Smooth muscle cell (in vitro differentiated cells): ENCODE measurements around the gene SMAP1. TPM values are rescaled to one million over a fixed set of nuclear protein-coding genes. Genes with fewer than 3 reads are reported as not detected.

ENCODE experiments used
- DNase-seq: peaks from one replicate; lab custom pipeline; 2025; ENCODE audit not compliant: unreplicated experiment; lab: John Stamatoyannopoulos, UW
- H2AFZ ChIP-seq: fragments of 200-600 bp; sonication (generic); 2 replicates; pipeline ENCODE4 v1.6.0; 2016; ENCODE audit warnings: antibody characterized with exemption, low read depth, mild to moderate bottlenecking
- H3F3A ChIP-seq: fragments of 200-600 bp; sonication (generic); 2 replicates; pipeline ENCODE4 v1.6.0; 2017; ENCODE audit warnings: antibody characterized with exemption, low read depth
- H3K27ac ChIP-seq: fragments of 200-600 bp; sonication (generic); 2 replicates; pipeline ENCODE4 v1.5.1; 2016; ENCODE audit warnings: low read depth, mild to moderate bottlenecking
- H3K27me3 ChIP-seq: fragments of 200-600 bp; sonication (generic); 2 replicates; pipeline ENCODE4 v1.6.1; 2016; ENCODE audit warnings: low read depth, mild to moderate bottlenecking
- H3K36me3 ChIP-seq: fragments of 200-600 bp; sonication (generic); 2 replicates; pipeline ENCODE4 v1.5.1; 2016; ENCODE audit warnings: low read depth
- H3K4me1 ChIP-seq: fragments of 200-600 bp; sonication (generic); 2 replicates; pipeline ENCODE4 v1.5.1; 2016; ENCODE audit warnings: low read depth
- H3K4me2 ChIP-seq: fragments of 200-600 bp; sonication (generic); 2 replicates; pipeline ENCODE4 v1.6.0; 2016; ENCODE audit warnings: mild to moderate bottlenecking
- H3K4me3 ChIP-seq: fragments of 200-600 bp; sonication (generic); 2 replicates; pipeline ENCODE4 v1.5.1; 2016; ENCODE audit warnings: mild to moderate bottlenecking
- H3K79me2 ChIP-seq: fragments of 200-600 bp; sonication (generic); 2 replicates; pipeline ENCODE4 v1.6.0; 2016; ENCODE audit warnings: low read depth, mild to moderate bottlenecking
- H3K9ac ChIP-seq: fragments of 200-600 bp; sonication (generic); 2 replicates; pipeline ENCODE4 v1.6.0; 2016; ENCODE audit warnings: low read depth
- H3K9me3 ChIP-seq: fragments of 200-600 bp; sonication (generic); replicated peaks from 2 replicates; pipeline ENCODE4 v1.5.1; 2016; ENCODE audit warnings: low read depth
- H4K20me1 ChIP-seq: fragments of 200-600 bp; sonication (generic); 2 replicates; pipeline ENCODE4 v1.6.0; 2016; ENCODE audit warnings: low read depth
- CTCF ChIP-seq: fragments of 200-600 bp; sonication (generic); IDR thresholded peaks from 2 replicates; pipeline ENCODE4 v1.5.1; 2017; ENCODE audit warnings: borderline replicate concordance, mild to moderate bottlenecking, antibody characterized with exemption; ENCODE audit not compliant: insufficient read depth, poor library complexity, severe bottlenecking
- WGBS: methylation state at CpG from one replicate; pipeline ENCODE4 v1.1.7; 2016; ENCODE audit warnings: low lambda C conversion rate; 5-methylcytosine and 5-hydroxymethylcytosine counted together
- polyA plus RNA-seq: library from polyadenylated mRNA; unstranded; fragments of >200 nt; fragmentation: Nextera tagmentation; extraction: Ambion mirVana; gene quantifications from 2 replicates; pipeline ENCODE4 v1.2.1, GENCODE V29; 2016
- total RNA-seq: library from RNA; depleted of rRNA; stranded (reverse); fragments of >200 nt; gene quantifications from 2 replicates; pipeline ENCODE4 v1.2.3, GENCODE V29; 2014

Gene SMAP1
- total and polyA plus RNA-seq, 2 experiments from 2014 or later: 21.7 to 39.8 TPM

GRCh38 chr6:70821751-70822150 lies 154.1 kb downstream of the SMAP1 start:
- H4K20me1 ChIP-seq: peaks cover 3% of the 10 kb centered on the region
- 97% methylated on average over 2 of the region's 2 CpGs for WGBS

GRCh38 chr6:70823651-70824050 lies 156.0 kb downstream of the SMAP1 start:
- Histone ChIP-seq H3K4me1 (no peaks in the 10 kb centered on the region), H3K9ac (no peak overlapping the region), H3F3A (no peaks in the 10 kb centered on the region), H3K4me3 (no peak overlapping the region), H3K27ac (no peak overlapping the region), H3K79me2 (no peaks in the 10 kb centered on the region), H3K27me3 (no peaks in the 10 kb centered on the region), H3K36me3 (no peaks in the 10 kb centered on the region), H3K4me2 (no peak overlapping the region), H4K20me1 (peaks cover 6% of the 10 kb centered on the region), H2AFZ (no peak overlapping the region), H3K9me3 (no peaks in the 10 kb centered on the region)
- no peak for TF ChIP-seq CTCF
- DNase-seq: no peak
- WGBS: 100% methylated on average over 1 of the region's 1 CpG

More at GRCh38 chr6:70821751-70822150, 154.1 kb downstream of the SMAP1 start:
- H3F3A ChIP-seq: no peaks in the 10 kb centered on the region
- H3K79me2 ChIP-seq: no peaks in the 10 kb centered on the region
- H3K4me1 ChIP-seq: no peaks in the 10 kb centered on the region
- no peaks in the 10 kb centered on the region for H3K9me3 ChIP-seq
- no peak for DNase-seq
- H3K4me3 ChIP-seq: no peak overlapping the region
- no peak overlapping the region for H3K27ac ChIP-seq
- H3K36me3 ChIP-seq: no peaks in the 10 kb centered on the region
- H3K9ac ChIP-seq: no peak overlapping the region
- H3K27me3 ChIP-seq: no peaks in the 10 kb centered on the region
- TF ChIP-seq CTCF: no peak
- no peak overlapping the region for H2AFZ ChIP-seq
- H3K4me2 ChIP-seq: no peak overlapping the region

- Histone ChIP-seq H3K36me3 (no peaks in the 10 kb centered on the region), H2AFZ (no peak overlapping the region), H3K79me2 (peaks cover 3% of the 10 kb centered on the region), H3K9me3 (no peaks in the 10 kb centered on the region), H3K4me1 (no peaks in the 10 kb centered on the region), H3K27me3 (no peaks in the 10 kb centered on the region), H3K4me3 (no peak overlapping the region), H3K4me2 (no peak overlapping the region), H3K9ac (no peak overlapping the region), H3K27ac (no peak overlapping the region), H3F3A (no peaks in the 10 kb centered on the region), H4K20me1 (peaks cover 25% of the 10 kb centered on the region)
- no peak for DNase-seq
- no peak for TF ChIP-seq CTCF
- 95% methylated on average over 3 of the region's 3 CpGs for WGBS
Observed at GRCh38 chr6:70831427-70831826, 163.7 kb downstream of the SMAP1 start.

- Histone ChIP-seq H3K36me3 (no peaks in the 10 kb centered on the region), H3K9ac (no peak overlapping the region), H3K79me2 (peaks cover 3% of the 10 kb centered on the region), H3K9me3 (no peaks in the 10 kb centered on the region), H3K27me3 (no peaks in the 10 kb centered on the region), H3K4me2 (no peak overlapping the region), H3F3A (no peaks in the 10 kb centered on the region), H3K4me1 (no peaks in the 10 kb centered on the region), H2AFZ (no peak overlapping the region), H4K20me1 (peaks cover 14% of the 10 kb centered on the region), H3K4me3 (no peak overlapping the region), H3K27ac (no peak overlapping the region)
- WGBS: 94% methylated on average over 2 of the region's 2 CpGs
- no peak for DNase-seq
- TF ChIP-seq CTCF: no peak
Observed at GRCh38 chr6:70834520-70834919, 166.8 kb downstream of the SMAP1 start.
